GM12878 (cell line): ENCODE results near the gene FMC1. TPM values are rescaled to one million over a fixed set of nuclear protein-coding genes. Genes with fewer than 3 reads are reported as not detected.

Experiments used
- ATAC-seq: fragments of 200-7000 bp; cut with Tn5 transposase; 3 replicates; pipeline ENCODE4 v1.9.1; 2020; ENCODE audit warnings: mild to moderate bottlenecking, moderate library complexity
- BruUV-seq: library from RNA; stranded (reverse); fragments of 400-500 nt; replicated peaks from 2 replicates; lab custom pipeline; 2021; lab: Mats Ljungman, UMichigan
- CTCF ChIA-PET: fragments of 300-600 bp; sonication (Branson Sonifier 250); formaldehyde crosslinking; extraction: SDS; loops from one replicate; lab custom pipeline; 2021; ENCODE audit warnings: inconsistent platforms; lab: Yijun Ruan, JAX
- POLR2A ChIA-PET: fragments of 350-600 bp; formaldehyde crosslinking; extraction: SDS; loops from one replicate; lab custom pipeline; 2021; ENCODE audit warnings: inconsistent platforms; lab: Charles Lee
- RAD21 ChIA-PET: fragments of 300-600 bp; sonication (Branson Sonifier 250); formaldehyde crosslinking; loops from one replicate; lab custom pipeline; 2023; ENCODE audit warnings: antibody characterized with exemption; ENCODE audit not compliant: unreplicated experiment; lab: Charles Lee
- SMC1A ChIA-PET: fragments of 300-600 bp; sonication (Branson Sonifier 250); formaldehyde crosslinking; loops from one replicate; lab custom pipeline; 2023; ENCODE audit not compliant: unreplicated experiment, uncharacterized antibody; lab: Charles Lee
- DNase-seq: peaks from one replicate; pipeline ENCODE4 v3.0.0-alpha.2; 2011; ENCODE audit warnings: low read depth, low spot score
- FAIRE-seq: peaks from 3 replicates; lab custom pipeline; 2011; peaks lifted over from hg19 to GRCh38; lab: Jason Lieb, UNC
- H2AFZ ChIP-seq: 2 replicates; pipeline ENCODE4 v1.6.0; 2011; ENCODE audit warnings: low read depth, low read length, control low read depth; ENCODE audit not compliant: control insufficient read depth
- H3K27ac ChIP-seq: 2 replicates; pipeline ENCODE4 v1.5.1; 2011; ENCODE audit warnings: control low read depth; ENCODE audit not compliant: control insufficient read depth, insufficient read depth
- H3K27me3 ChIP-seq, 2 experiments: replicated peaks in 1 of 2; 2 replicates each; pipeline versions ENCODE4 v1.6.0 to v1.6.1; 2011; ENCODE audit warnings: low read length in 1 of 2; ENCODE audit not compliant: control insufficient read depth in 2 of 2, insufficient read depth in 2 of 2
- H3K36me3 ChIP-seq, 2 experiments: 2 replicates each; pipeline ENCODE4 v1.5.1; 2011; ENCODE audit warnings: low read length in 1 of 2; ENCODE audit not compliant: control insufficient read depth in 2 of 2, insufficient read depth in 2 of 2
- H3K4me1 ChIP-seq: 2 replicates; pipeline ENCODE4 v1.6.1; 2011; ENCODE audit warnings: mild to moderate bottlenecking, low read length, moderate library complexity, mixed read lengths; ENCODE audit not compliant: control insufficient read depth, insufficient read depth
- H3K4me2 ChIP-seq: 2 replicates; pipeline ENCODE4 v1.6.0; 2011; ENCODE audit warnings: control low read depth; ENCODE audit not compliant: control insufficient read depth, insufficient read depth
- H3K4me3 ChIP-seq: fragments of 200-600 bp; sonication (generic); 2 replicates; pipeline ENCODE4 v1.5.1; 2016
- H3K79me2 ChIP-seq: 2 replicates; pipeline ENCODE4 v1.6.0; 2011; ENCODE audit warnings: low read length; ENCODE audit not compliant: control insufficient read depth, insufficient read depth
- H3K9ac ChIP-seq: 2 replicates; pipeline ENCODE4 v1.8.0; 2011; ENCODE audit warnings: low read length, control low read depth, mixed read lengths; ENCODE audit not compliant: control insufficient read depth, insufficient read depth
- H3K9me3 ChIP-seq: replicated peaks from 3 replicates; pipeline ENCODE4 v1.5.1; 2011; ENCODE audit warnings: mild to moderate bottlenecking, low read length; ENCODE audit not compliant: control insufficient read depth, insufficient read depth
- H4K20me1 ChIP-seq: 2 replicates; pipeline ENCODE4 v1.6.0; 2011; ENCODE audit not compliant: control insufficient read depth, insufficient read depth
- ATF3 ChIP-seq: IDR thresholded peaks from 2 replicates; pipeline ENCODE4 v1.6.1; 2011; ENCODE audit warnings: low read depth, mild to moderate bottlenecking, low read length, moderate library complexity, borderline replicate concordance; ENCODE audit errors: extremely low read depth
- ATF7 ChIP-seq: fragments of 450-650 bp; IDR thresholded peaks from 2 replicates; pipeline ENCODE4 v1.6.1; 2016; ENCODE audit warnings: low read depth, mild to moderate bottlenecking
- EED ChIP-seq: sonication (generic); IDR thresholded peaks from 2 replicates; pipeline ENCODE4 v1.6.1; 2016; ENCODE audit warnings: antibody characterized with exemption, low read depth
- ESRRA ChIP-seq: IDR thresholded peaks from 2 replicates; pipeline ENCODE4 v1.6.1; 2012; ENCODE audit warnings: mild to moderate bottlenecking, low read length, improper control_type of control experiment
- FOXM1 ChIP-seq: IDR thresholded peaks from 2 replicates; pipeline ENCODE4 v1.6.1; 2012; ENCODE audit warnings: low read depth, mild to moderate bottlenecking, inconsistent platforms, low read length, moderate library complexity
- HCFC1 ChIP-seq: fragments of 150-350 bp; IDR thresholded peaks from 2 replicates; pipeline ENCODE4 v1.6.1; 2014; ENCODE audit warnings: low read length
- KAT2A ChIP-seq: conservative IDR thresholded peaks from 2 replicates; pipeline ENCODE4 v1.6.1; 2011; ENCODE audit warnings: low read depth, low read length; ENCODE audit not compliant: control insufficient read depth
- NBN ChIP-seq: fragments of 450-650 bp; IDR thresholded peaks from 2 replicates; pipeline ENCODE4 v1.6.1; 2016
- NR2F1 ChIP-seq: fragments of 450-650 bp; conservative IDR thresholded peaks from 2 replicates; pipeline ENCODE4 v1.6.1; 2017; ENCODE audit warnings: mild to moderate bottlenecking
- PAX5 ChIP-seq: IDR thresholded peaks from 2 replicates; pipeline ENCODE4 v1.6.1; 2011; ENCODE audit warnings: low read depth, low read length, borderline replicate concordance
- RAD21 ChIP-seq: IDR thresholded peaks from 2 replicates; pipeline ENCODE4 v1.6.1; 2011; ENCODE audit warnings: mild to moderate bottlenecking, low read depth, low read length, moderate library complexity; ENCODE audit not compliant: insufficient read depth
- RB1 ChIP-seq: fragments of 450-650 bp; formaldehyde crosslinking; IDR thresholded peaks from 2 replicates; pipeline ENCODE4 v1.6.1; 2017; ENCODE audit warnings: mild to moderate bottlenecking, borderline replicate concordance
- SMAD1 ChIP-seq: fragments of 450-650 bp; IDR thresholded peaks from 2 replicates; pipeline ENCODE4 v1.6.1; 2018; ENCODE audit warnings: mild to moderate bottlenecking, low read depth; ENCODE audit not compliant: partially characterized antibody
- SPI1 ChIP-seq: IDR thresholded peaks from 2 replicates; pipeline ENCODE4 v1.6.1; 2011; ENCODE audit warnings: low read depth, mild to moderate bottlenecking, low read length, moderate library complexity, borderline replicate concordance; ENCODE audit not compliant: insufficient read depth
- SUZ12 ChIP-seq: fragments of 200-600 bp; sonication (generic); IDR thresholded peaks from one replicate; pipeline ENCODE4 v1.6.1; 2018; ENCODE audit warnings: antibody characterized with exemption, mild to moderate bottlenecking; ENCODE audit not compliant: unreplicated experiment
- TARDBP ChIP-seq: IDR thresholded peaks from 2 replicates; pipeline ENCODE4 v1.6.1; 2016; ENCODE audit warnings: borderline replicate concordance
- YY1 ChIP-seq: IDR thresholded peaks from 2 replicates; pipeline ENCODE4 v1.6.1; 2011; ENCODE audit warnings: low read depth, mild to moderate bottlenecking, low read length
- ZBTB40 ChIP-seq: fragments of 450-650 bp; IDR thresholded peaks from 2 replicates; pipeline ENCODE4 v1.6.1; 2016; ENCODE audit warnings: mild to moderate bottlenecking, moderate library complexity, borderline replicate concordance
- ZNF217 ChIP-seq: fragments of 450-650 bp; IDR thresholded peaks from 2 replicates; pipeline ENCODE4 v1.6.1; 2017; ENCODE audit warnings: antibody characterized with exemption, mild to moderate bottlenecking
- ZNF24 ChIP-seq: fragments of 450-650 bp; IDR thresholded peaks from 2 replicates; pipeline ENCODE4 v1.6.1; 2017; ENCODE audit warnings: antibody characterized with exemption, mild to moderate bottlenecking
- WGBS: methylation state at CpG from one replicate; pipeline ENCODE4 v1.1.6; 2016; ENCODE audit warnings: low lambda C conversion rate; ENCODE audit not compliant: insufficient replicate concordance, insufficient coverage; ENCODE audit errors: missing lambda C conversion rate; 5-methylcytosine and 5-hydroxymethylcytosine counted together
- in situ Hi-C: fragments of 300-500 bp; cut with MboI; formaldehyde crosslinking; loops from 9 replicates; pipeline ENCODE4 v1.14.3; 2018; ENCODE audit warnings: mixed read lengths
- intact Hi-C: fragments of 100-400 bp; cut with micrococcal nuclease; formaldehyde crosslinking; loops from one replicate; pipeline ENCODE4 v1.14.2; 2022; ENCODE audit not compliant: unreplicated experiment
- polyA plus RNA-seq, 11 experiments: library from polyadenylated mRNA; depleted of rRNA in 4 of 11; unstranded in 6 of 11; stranded (reverse) in 5 of 11; fragments of >200 nt; fragmentation: Nextera tagmentation in 4 of 11; fragmentation: Illumina TruSeq in 1 of 11; extraction: Ambion mirVana in 4 of 11; extraction: Trizol in 1 of 11; gene quantifications; 1 replicate in 1 of 11; 2 replicates in 10 of 11; pipeline versions ENCODE4 v1.2.1 to v1.2.3, GENCODE V29; 2011 to 2016; ENCODE audit warnings: inconsistent platforms in 2 of 11, missing spikeins in 2 of 11, low read depth in 1 of 11
- total RNA-seq, 4 experiments: library from RNA; depleted of rRNA in 3 of 4; stranded (reverse); fragments of >200 nt in 3 of 4; fragmentation: Illumina TruSeq in 1 of 4; extraction: Trizol in 1 of 4; gene quantifications; 2 replicates each; pipeline versions ENCODE4 v1.2.1 to v1.2.3, GENCODE V29; 2013 to 2021

FMC1 gene
- total and polyA plus RNA-seq, 10 of the 15 experiments (the other 5 are each of a cell fraction or from before 2014, with no cell fraction given) = 4.2 to 60.4 (median 15.6) TPM

- H3K4me3 ChIP-seq = peak overlapping the region; percentile 95
- no peaks in the 10 kb centered on the region for H3K4me1 ChIP-seq
- no peaks in the 10 kb centered on the region for H3K27me3 ChIP-seq
- peak overlapping the region; percentile 76 for H3K4me2 ChIP-seq
- ChIA-PET RAD21 (interaction anchor here (1.2 to 1.6 kb wide), 2 partner anchors 15 to 254 kb away, joined by 4 to 6 read pairs; no protein-coding TSS in a partner anchor), SMC1A (interaction anchor here (1.8 to 2.1 kb wide), 2 partner anchors 11 to 19 kb away, joined by 7 to 9 read pairs; no protein-coding TSS in a partner anchor), POLR2A (interaction anchor here (0.6 to 1.0 kb wide), 5 partner anchors 12 to 298 kb away, joined by 3 to 6 read pairs (median 3); no protein-coding TSS in a partner anchor), CTCF (interaction anchor here (0.9 to 1.0 kb wide), 2 partner anchors 19 to 284 kb away, joined by 3 read pairs; no protein-coding TSS in a partner anchor)
- H2AFZ ChIP-seq = peak overlapping the region; percentile 94
- WGBS = 1% methylated on average over 39 of the region's 39 CpGs
- peaks cover 5% of the 10 kb centered on the region; the same call in 1 of the 2 replicates for H4K20me1 ChIP-seq
- H3K9ac ChIP-seq = peak overlapping the region; percentile 100
- H3K79me2 ChIP-seq = peaks cover 55% of the 10 kb centered on the region
- peaks cover 0 to 2% of the 10 kb centered on the region in 2 experiments; a peak in 3 of 4 replicates for H3K36me3 ChIP-seq
- DNase-seq (no peak), ATAC-seq (peak; percentile 11), FAIRE-seq (no peak)
- H3K9me3 ChIP-seq = no peaks in the 10 kb centered on the region
- intact Hi-C loops = loop anchor here (1.0 to 5.0 kb wide), 2 partner anchors 18 to 241 kb away; no protein-coding TSS in a partner anchor
- TSS peak; percentile 96 for BruUV-seq
- in situ Hi-C loops = loop anchor here (5.0 to 25.0 kb wide), 2 partner anchors 246 to 1554 kb away; partner anchors contain the start of gene BRAF
- peak overlapping the region; percentile 98 for H3K27ac ChIP-seq
- TF ChIP-seq NR2F1 (peak; percentile 65), ESRRA (0 out of 2 replicates have a peak, but pooled peaks have one; percentile 21), RB1 (no peak), ZNF217 (no peak), KAT2A (no peak), PAX5 (peak; percentile 38; the same call in 1 of the 2 replicates), ZNF24 (no peak), SMAD1 (no peak), ATF7 (peak; percentile 76), RAD21 (no peak), ATF3 (no peak), SPI1 (no peak), TARDBP (0 out of 2 replicates have a peak, but pooled peaks have one; percentile 16), SUZ12 (no peak), ZBTB40 (no peak), EED (peak; percentile 12; the same call in 1 of the 2 replicates), YY1 (0 out of 2 replicates have a peak, but pooled peaks have one; percentile 38), HCFC1 (no peak), NBN (peak; percentile 39; the same call in 1 of the 2 replicates), FOXM1 (peak; percentile 65; the same call in 1 of the 2 replicates)
These were observed 17.6 kb downstream of the FMC1 start for GRCh38 chr7:139358541-139359365.
